ENCODE data around the gene CCDC57. TPM values are rescaled to one million over a fixed set of nuclear protein-coding genes. Genes with fewer than 3 reads are reported as not detected.

The CCDC57 gene
- total RNA-seq, 1 donor from 2014 or later = 37.2 TPM

DNA sequence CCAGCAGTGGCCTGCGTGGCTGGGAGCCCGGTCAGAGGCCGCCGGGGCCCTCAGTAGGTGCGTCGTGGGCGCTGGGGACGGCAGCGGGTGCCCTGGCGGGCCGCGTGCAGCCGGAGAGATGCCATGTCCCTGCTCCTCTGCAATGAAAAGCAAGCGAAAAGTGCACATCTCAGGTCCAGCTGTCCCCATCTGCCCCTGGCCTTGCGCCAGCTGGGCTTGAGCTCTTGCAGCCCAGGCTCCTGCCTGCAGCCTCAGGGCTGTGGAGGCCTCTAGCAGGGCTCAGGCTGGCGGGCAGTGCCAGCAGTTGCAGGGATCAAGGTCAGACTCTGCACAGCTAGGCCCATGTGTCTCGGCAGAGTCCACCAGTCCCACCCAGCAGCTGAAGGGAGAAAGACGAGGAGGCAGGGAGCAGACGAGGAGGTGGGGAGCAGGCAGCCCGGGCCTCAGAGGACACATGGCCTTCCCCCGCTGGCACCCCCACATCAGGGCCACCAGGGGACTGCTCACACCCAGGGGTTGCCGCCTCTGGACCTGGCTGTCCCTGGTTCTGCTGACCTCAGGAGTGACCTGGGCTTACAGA is 27.4 kb upstream of the CCDC57 start:
- Mint-ChIP-seq H3K36me3 (ENCODE audit: low read depth, unreplicated experiment) (peaks cover 23% of the 10 kb centered on the region), H3K27me3 (ENCODE audit: unreplicated experiment) (peaks cover 18% of the 10 kb centered on the region), H3K9me3 (ENCODE audit: unreplicated experiment) (no peaks in the 10 kb centered on the region), H3K4me1 (ENCODE audit: unreplicated experiment) (peaks cover 11% of the 10 kb centered on the region), H3K4me3 (ENCODE audit: unreplicated experiment) (no peak overlapping the region), H3K27ac (ENCODE audit: unreplicated experiment) (no peak overlapping the region)
- TF ChIP-seq, protein P1, sequence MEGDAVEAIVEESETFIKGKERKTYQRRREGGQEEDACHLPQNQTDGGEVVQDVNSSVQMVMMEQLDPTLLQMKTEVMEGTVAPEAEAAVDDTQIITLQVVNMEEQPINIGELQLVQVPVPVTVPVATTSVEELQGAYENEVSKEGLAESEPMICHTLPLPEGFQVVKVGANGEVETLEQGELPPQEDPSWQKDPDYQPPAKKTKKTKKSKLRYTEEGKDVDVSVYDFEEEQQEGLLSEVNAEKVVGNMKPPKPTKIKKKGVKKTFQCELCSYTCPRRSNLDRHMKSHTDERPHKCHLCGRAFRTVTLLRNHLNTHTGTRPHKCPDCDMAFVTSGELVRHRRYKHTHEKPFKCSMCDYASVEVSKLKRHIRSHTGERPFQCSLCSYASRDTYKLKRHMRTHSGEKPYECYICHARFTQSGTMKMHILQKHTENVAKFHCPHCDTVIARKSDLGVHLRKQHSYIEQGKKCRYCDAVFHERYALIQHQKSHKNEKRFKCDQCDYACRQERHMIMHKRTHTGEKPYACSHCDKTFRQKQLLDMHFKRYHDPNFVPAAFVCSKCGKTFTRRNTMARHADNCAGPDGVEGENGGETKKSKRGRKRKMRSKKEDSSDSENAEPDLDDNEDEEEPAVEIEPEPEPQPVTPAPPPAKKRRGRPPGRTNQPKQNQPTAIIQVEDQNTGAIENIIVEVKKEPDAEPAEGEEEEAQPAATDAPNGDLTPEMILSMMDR (IDR thresholded peaks at IDR 0.05; ENCODE audit: unreplicated experiment) = no peak
- no peak for DNase-seq (ENCODE audit: low spot score)

- TF ChIP-seq, protein P1 (IDR thresholded peaks at IDR 0.05; ENCODE audit: unreplicated experiment) = no peak
- Mint-ChIP-seq H3K27ac (ENCODE audit: unreplicated experiment) (no peak overlapping the region), H3K36me3 (ENCODE audit: low read depth, unreplicated experiment) (peaks cover 20% of the 10 kb centered on the region), H3K27me3 (ENCODE audit: unreplicated experiment) (peaks cover 15% of the 10 kb centered on the region), H3K4me1 (ENCODE audit: unreplicated experiment) (peaks cover 10% of the 10 kb centered on the region), H3K4me3 (ENCODE audit: unreplicated experiment) (no peak overlapping the region), H3K9me3 (ENCODE audit: unreplicated experiment) (no peaks in the 10 kb centered on the region)
- DNase-seq (ENCODE audit: low spot score) = no peak
Observed at GRCh38 chr17:82239401-82239925, 26.8 kb upstream of the CCDC57 start.

DNA sequence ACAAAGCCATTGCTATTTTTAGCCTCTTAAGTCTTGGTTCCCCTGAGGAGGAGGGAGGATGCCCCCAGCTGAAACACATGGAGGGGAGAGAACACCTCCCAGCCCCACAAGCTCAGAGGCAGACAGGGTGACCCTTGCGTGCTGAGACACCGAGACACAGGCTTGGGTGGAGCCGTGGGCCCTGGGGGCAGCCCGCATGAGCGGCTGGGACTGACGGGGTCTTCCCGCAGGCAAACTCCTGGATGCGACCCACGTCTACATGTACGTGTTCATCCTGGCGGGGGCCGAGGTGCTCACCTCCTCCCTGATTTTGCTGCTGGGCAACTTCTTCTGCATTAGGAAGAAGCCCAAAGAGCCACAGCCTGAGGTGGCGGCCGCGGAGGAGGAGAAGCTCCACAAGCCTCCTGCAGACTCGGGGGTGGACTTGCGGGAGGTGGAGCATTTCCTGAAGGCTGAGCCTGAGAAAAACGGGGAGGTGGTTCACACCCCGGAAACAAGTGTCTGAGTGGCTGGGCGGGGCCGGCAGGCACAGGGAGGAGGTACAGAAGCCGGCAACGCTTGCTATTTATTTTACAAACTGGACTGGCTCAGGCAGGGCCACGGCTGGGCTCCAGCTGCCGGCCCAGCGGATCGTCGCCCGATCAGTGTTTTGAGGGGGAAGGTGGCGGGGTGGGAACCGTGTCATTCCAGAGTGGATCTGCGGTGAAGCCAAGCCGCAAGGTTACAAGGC is 26.0 kb upstream of the CCDC57 start:
- Mint-ChIP-seq H3K4me3 (ENCODE audit: unreplicated experiment) (no peak overlapping the region), H3K9me3 (ENCODE audit: unreplicated experiment) (no peaks in the 10 kb centered on the region), H3K27ac (ENCODE audit: unreplicated experiment) (no peak overlapping the region), H3K36me3 (ENCODE audit: low read depth, unreplicated experiment) (peaks cover 12% of the 10 kb centered on the region), H3K4me1 (ENCODE audit: unreplicated experiment) (peaks cover 4% of the 10 kb centered on the region), H3K27me3 (ENCODE audit: unreplicated experiment) (peaks cover 10% of the 10 kb centered on the region)
- DNase-seq (ENCODE audit: low spot score) = peak; percentile 3
- TF ChIP-seq, protein P1 (IDR thresholded peaks at IDR 0.05; ENCODE audit: unreplicated experiment) = no peak

- peak; percentile 7 for DNase-seq (ENCODE audit: low spot score)
- H3K36me3 Mint-ChIP-seq (ENCODE audit: low read depth, unreplicated experiment) = peaks cover 5% of the 10 kb centered on the region
- H3K27me3 Mint-ChIP-seq (ENCODE audit: unreplicated experiment) = peaks cover 10% of the 10 kb centered on the region
- H3K4me3 Mint-ChIP-seq (ENCODE audit: unreplicated experiment) = no peak overlapping the region
- H3K9me3 Mint-ChIP-seq (ENCODE audit: unreplicated experiment) = no peaks in the 10 kb centered on the region
- TF ChIP-seq, protein P1 (IDR thresholded peaks at IDR 0.05; ENCODE audit: unreplicated experiment) = no peak
- H3K27ac Mint-ChIP-seq (ENCODE audit: unreplicated experiment) = no peak overlapping the region
- peaks cover 6% of the 10 kb centered on the region for H3K4me1 Mint-ChIP-seq (ENCODE audit: unreplicated experiment)
Observed at GRCh38 chr17:82237746-82238471, 25.3 kb upstream of the CCDC57 start.

Data from endothelial cell (in vitro differentiated cells).